Liver (tissue), 3 donors: ENCODE measurements around the gene TSPEAR.

Source experiments
- ATF3 ChIP-seq: IDR thresholded peaks from 2 replicates; pipeline ENCODE4 v1.6.1; 2016; ENCODE audit warnings: antibody characterized with exemption
- EGR1 ChIP-seq, 2 donors: IDR thresholded peaks; 2 replicates each; pipeline ENCODE4 v1.6.1; 2016 to 2018; ENCODE audit warnings: antibody characterized with exemption in 2 of 2, low read depth in 2 of 2
- JUND ChIP-seq, 2 donors: IDR thresholded peaks; 2 replicates each; pipeline ENCODE4 v1.6.1; 2016; ENCODE audit warnings: antibody characterized with exemption in 2 of 2
- TF ChIP-seq, protein P1 (sequence below): fragments of 150-350 bp; IDR thresholded peaks from 2 replicates; pipeline ENCODE4 v1.5.1; 2017; ENCODE audit warnings: improper control_type of control experiment, low read depth, low read length; ENCODE audit not compliant: missing input control
- donor health status: healthy.
- donor health status: healthy.

DNA sequence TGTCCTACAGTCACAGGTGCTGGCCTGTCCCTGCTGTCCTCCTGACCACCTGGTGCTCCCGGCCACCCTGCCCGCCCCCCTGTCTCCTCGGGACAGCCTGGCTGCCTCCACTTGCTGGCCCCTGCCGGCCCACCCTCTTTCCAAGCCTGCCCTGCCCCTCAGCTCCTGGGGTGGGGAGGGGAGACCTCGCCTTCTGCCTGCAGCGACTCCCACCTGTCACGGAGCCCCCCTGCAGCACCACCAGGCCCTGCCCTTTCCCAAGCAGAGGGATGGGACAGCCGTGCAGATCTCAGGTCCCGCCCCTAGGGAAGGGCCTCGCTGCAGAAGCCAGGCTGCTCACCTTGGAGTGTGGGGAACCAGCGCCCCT lies 248.6 kb downstream of the TSPEAR start:
- TF ChIP-seq ATF3 (no peak), EGR1 (IDR thresholded peaks at IDR 0.05; ENCODE audit: low read depth in 2 of 2) (no peak), JUND (IDR thresholded peaks at IDR 0.05) (no peak)
- TF ChIP-seq, protein P1, sequence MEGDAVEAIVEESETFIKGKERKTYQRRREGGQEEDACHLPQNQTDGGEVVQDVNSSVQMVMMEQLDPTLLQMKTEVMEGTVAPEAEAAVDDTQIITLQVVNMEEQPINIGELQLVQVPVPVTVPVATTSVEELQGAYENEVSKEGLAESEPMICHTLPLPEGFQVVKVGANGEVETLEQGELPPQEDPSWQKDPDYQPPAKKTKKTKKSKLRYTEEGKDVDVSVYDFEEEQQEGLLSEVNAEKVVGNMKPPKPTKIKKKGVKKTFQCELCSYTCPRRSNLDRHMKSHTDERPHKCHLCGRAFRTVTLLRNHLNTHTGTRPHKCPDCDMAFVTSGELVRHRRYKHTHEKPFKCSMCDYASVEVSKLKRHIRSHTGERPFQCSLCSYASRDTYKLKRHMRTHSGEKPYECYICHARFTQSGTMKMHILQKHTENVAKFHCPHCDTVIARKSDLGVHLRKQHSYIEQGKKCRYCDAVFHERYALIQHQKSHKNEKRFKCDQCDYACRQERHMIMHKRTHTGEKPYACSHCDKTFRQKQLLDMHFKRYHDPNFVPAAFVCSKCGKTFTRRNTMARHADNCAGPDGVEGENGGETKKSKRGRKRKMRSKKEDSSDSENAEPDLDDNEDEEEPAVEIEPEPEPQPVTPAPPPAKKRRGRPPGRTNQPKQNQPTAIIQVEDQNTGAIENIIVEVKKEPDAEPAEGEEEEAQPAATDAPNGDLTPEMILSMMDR: no peak
